Caco-2 (cell line): ENCODE results near the gene CCDC102A. TPM values are rescaled to one million over a fixed set of nuclear protein-coding genes. Genes with fewer than 3 reads are reported as not detected.
A peak's percentile ranks its signal among the peaks of the same experiment; 100 is the strongest.

Experiments
- BruUV-seq: library from RNA; stranded (reverse); fragments of 400-500 nt; replicated peaks from 2 replicates; lab custom pipeline; 2021; lab: Mats Ljungman, UMichigan
- CTCF ChIA-PET: fragments of 300-600 bp; sonication (Branson Sonifier 250); formaldehyde crosslinking; loops from one replicate; lab custom pipeline; 2022; ENCODE audit warnings: antibody characterized with exemption; lab: Charles Lee
- POLR2A ChIA-PET: fragments of 300-600 bp; sonication (Branson Sonifier 250); formaldehyde crosslinking; loops from one replicate; lab custom pipeline; 2022; ENCODE audit warnings: antibody characterized with exemption; lab: Charles Lee
- DNase-seq, 2 experiments: peaks; one replicate each; pipeline versions ENCODE4 v3.0.0 to v3.0.0-alpha.2; 2020 to 2022
- H3K27me3 ChIP-seq: replicated peaks from 2 replicates; pipeline ENCODE4 v1.6.0; 2011; ENCODE audit warnings: low read length; ENCODE audit not compliant: control insufficient read depth, insufficient read depth
- H3K36me3 ChIP-seq: 2 replicates; pipeline ENCODE4 v1.5.1; 2011; ENCODE audit warnings: low read length; ENCODE audit not compliant: control insufficient read depth, insufficient read depth
- H3K4me1 ChIP-seq: fragments of 250-450 bp; sonication (Bioruptor Pico); 2 replicates; pipeline ENCODE4 v1.5.1; 2020; ENCODE audit warnings: mild to moderate bottlenecking
- H3K4me3 ChIP-seq: 2 replicates; pipeline ENCODE4 v1.5.1; 2011; ENCODE audit warnings: low read depth, mild to moderate bottlenecking, control low read depth, low read length
- H3K9me3 ChIP-seq: fragments of 250-450 bp; sonication (Bioruptor Pico); 2 replicates; pipeline ENCODE4 v1.5.1; 2020; ENCODE audit warnings: mild to moderate bottlenecking, moderate library complexity
- H3K27ac Mint-ChIP-seq: one replicate; pipeline ENCODE4 v1.8.0; 2022; ENCODE audit warnings: mixed read lengths; ENCODE audit not compliant: unreplicated experiment
- H3K27me3 Mint-ChIP-seq: one replicate; pipeline ENCODE4 v1.8.0; 2022; ENCODE audit warnings: mixed read lengths; ENCODE audit not compliant: insufficient read depth, unreplicated experiment
- H3K36me3 Mint-ChIP-seq: one replicate; pipeline ENCODE4 v1.8.0; 2022; ENCODE audit warnings: mild to moderate bottlenecking, mixed read lengths; ENCODE audit not compliant: insufficient read depth, unreplicated experiment
- H3K4me1 Mint-ChIP-seq: one replicate; pipeline ENCODE4 v1.8.0; 2022; ENCODE audit warnings: low read depth, mixed read lengths; ENCODE audit not compliant: unreplicated experiment
- H3K4me3 Mint-ChIP-seq: one replicate; pipeline ENCODE4 v1.8.0; 2022; ENCODE audit warnings: mild to moderate bottlenecking, moderate library complexity, mixed read lengths; ENCODE audit not compliant: unreplicated experiment
- H3K9me3 Mint-ChIP-seq: one replicate; pipeline ENCODE4 v1.8.0; 2022; ENCODE audit warnings: mixed read lengths; ENCODE audit not compliant: unreplicated experiment
- CTCF ChIP-seq, 2 experiments: fragments of 200-600 bp in 1 of 2; IDR thresholded peaks; 1 replicate in 1 of 2; 2 replicates in 1 of 2; pipeline versions ENCODE4 v1.5.1 to v1.8.0; 2011 to 2022; ENCODE audit warnings: antibody characterized with exemption in 1 of 2, control low read depth in 1 of 2, inconsistent platforms in 1 of 2, low read depth in 1 of 2, low read length in 1 of 2, mild to moderate bottlenecking in 1 of 2, moderate library complexity in 1 of 2; ENCODE audit not compliant: insufficient read depth in 1 of 2, severe bottlenecking in 1 of 2, unreplicated experiment in 1 of 2
- intact Hi-C: fragments of 100-400 bp; cut with micrococcal nuclease; formaldehyde crosslinking; loops from one replicate; pipeline ENCODE4 v1.10.0; 2022; ENCODE audit not compliant: unreplicated experiment
- total RNA-seq: library from RNA; stranded (reverse); gene quantifications from 2 replicates; pipeline ENCODE4 v1.2.3, GENCODE V29; 2022

CCDC102A gene
- total RNA-seq, 1 experiment from 2014 or later, result 11.8 TPM

DNA sequence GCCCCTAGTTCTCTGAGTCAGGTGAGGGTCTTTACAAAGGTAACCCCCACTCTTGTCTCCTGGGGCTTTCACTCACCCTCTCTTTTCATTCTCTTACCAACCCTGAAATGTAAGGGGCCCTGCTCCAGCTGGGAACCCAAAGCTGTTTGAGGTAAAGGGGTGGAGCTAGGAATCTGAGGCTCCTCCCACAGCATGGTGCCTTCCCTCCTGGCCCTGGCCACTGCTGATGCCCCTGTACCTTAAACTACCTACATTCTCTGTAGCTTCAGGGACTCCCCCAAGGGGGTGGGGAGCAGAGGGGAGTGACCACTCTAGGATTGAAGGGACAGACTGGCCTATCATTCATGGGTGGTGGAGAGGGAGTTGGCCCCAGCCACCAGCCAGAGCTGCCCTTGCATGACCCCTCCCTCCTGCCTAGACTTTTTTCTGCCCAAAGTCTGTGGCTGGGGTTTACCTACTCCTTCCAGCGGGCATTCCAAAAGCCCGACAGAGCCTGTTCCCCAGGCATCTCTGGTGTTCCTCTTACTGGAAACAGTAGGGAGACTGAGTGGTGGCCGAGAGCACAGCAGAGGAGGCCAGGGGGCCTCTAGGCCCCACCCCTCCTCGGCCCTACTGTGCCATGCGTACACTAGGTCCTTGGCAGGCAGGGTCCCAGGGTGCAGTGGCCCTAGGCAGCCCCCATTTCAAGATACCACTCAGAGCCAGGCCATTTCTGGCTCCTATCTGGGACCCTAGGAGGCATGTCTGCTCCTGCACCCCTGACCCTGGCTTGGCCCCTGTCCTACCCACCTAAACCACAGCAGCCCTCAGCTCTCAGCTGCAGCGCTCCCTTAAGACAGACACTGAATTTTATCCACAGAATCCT, 59.6 kb downstream of the CCDC102A start:
- no peaks in the 10 kb centered on the region for H3K27me3 Mint-ChIP-seq
- BruUV-seq, result no TSS peak
- Histone ChIP-seq H3K4me1 (peaks cover 50% of the 10 kb centered on the region), H3K4me3 (no peak overlapping the region), H3K27me3 (no peaks in the 10 kb centered on the region), H3K9me3 (no peaks in the 10 kb centered on the region), H3K36me3 (peaks cover 18% of the 10 kb centered on the region)
- intact Hi-C loops, result no loop called here
- H3K27ac Mint-ChIP-seq, result no peak overlapping the region
- no peak overlapping the region for H3K4me3 Mint-ChIP-seq
- CTCF ChIA-PET, result no interaction called here
- H3K9me3 Mint-ChIP-seq, result no peaks in the 10 kb centered on the region
- H3K4me1 Mint-ChIP-seq, result peaks cover 43% of the 10 kb centered on the region
- TF ChIP-seq CTCF (IDR thresholded peaks at IDR 0.05; ENCODE audit: insufficient read depth in 1 of 2, low read depth in 1 of 2, low read length in 1 of 2, severe bottlenecking in 1 of 2, unreplicated experiment in 1 of 2), result no peak
- peaks cover 66% of the 10 kb centered on the region for H3K36me3 Mint-ChIP-seq
- peak in 1 of 2 experiments; percentile 31 for DNase-seq
- POLR2A ChIA-PET, result interaction anchor here (0.6 kb wide), 1 partner anchor 15 kb away, joined by 3 read pairs; no protein-coding TSS in a partner anchor

- H3K27ac Mint-ChIP-seq, result no peak overlapping the region
- Histone ChIP-seq H3K4me3 (no peak overlapping the region), H3K36me3 (peaks cover 20% of the 10 kb centered on the region), H3K4me1 (peaks cover 48% of the 10 kb centered on the region), H3K9me3 (no peaks in the 10 kb centered on the region), H3K27me3 (no peaks in the 10 kb centered on the region)
- ChIA-PET CTCF (interaction anchor here (0.6 to 1.1 kb wide), 3 partner anchors 41 to 283 kb away, joined by 3 to 6 read pairs (median 3); no protein-coding TSS in a partner anchor), POLR2A (interaction anchor here (0.6 kb wide), 1 partner anchor 14 kb away, joined by 3 read pairs; no protein-coding TSS in a partner anchor)
- no peaks in the 10 kb centered on the region for H3K27me3 Mint-ChIP-seq
- peaks cover 36% of the 10 kb centered on the region for H3K4me1 Mint-ChIP-seq
- peak; percentile 69 to 71 for DNase-seq
- intact Hi-C loops, result no loop called here
- BruUV-seq, result no TSS peak
- no peaks in the 10 kb centered on the region for H3K9me3 Mint-ChIP-seq
- H3K36me3 Mint-ChIP-seq, result peaks cover 69% of the 10 kb centered on the region
- peak; percentile 51 to 54 for TF ChIP-seq CTCF (IDR thresholded peaks at IDR 0.05; ENCODE audit: insufficient read depth in 1 of 2, low read depth in 1 of 2, low read length in 1 of 2, severe bottlenecking in 1 of 2, unreplicated experiment in 1 of 2)
- no peak overlapping the region for H3K4me3 Mint-ChIP-seq
These were observed 60.5 kb downstream of the CCDC102A start for GRCh38 chr16:57475711-57476339.
